T-cell (primary cell): ENCODE data around the gene PLIN5. TPM values are rescaled to one million over a fixed set of nuclear protein-coding genes. Genes with fewer than 3 reads are reported as not detected.

Source experiments
- ATAC-seq, 4 experiments: fragments of 200-7000 bp in 3 of 4; fragments of 150-1000 bp in 1 of 4; cut with Tn5 transposase; replicated peaks in 1 of 4; 1 replicate in 3 of 4; 2 replicates in 1 of 4; pipeline ENCODE4 v1.10.0; 2021; ENCODE audit warnings: moderate library complexity in 3 of 4, mild to moderate bottlenecking in 2 of 4, moderate number of reproducible peaks in 1 of 4
- CTCF ChIA-PET, 2 donors: fragments of 300-600 bp; sonication (Branson Sonifier 250); formaldehyde crosslinking; loops; one replicate each; lab custom pipeline; 2022; ENCODE audit warnings: antibody characterized with exemption in 2 of 2; lab: Charles Lee
- POLR2A ChIA-PET, 2 donors: fragments of 300-600 bp; sonication (Branson Sonifier 250); formaldehyde crosslinking; loops; one replicate each; lab custom pipeline; 2022; ENCODE audit warnings: antibody characterized with exemption in 2 of 2; lab: Charles Lee
- DNase-seq, 35 experiments: peaks; one replicate each; pipeline versions ENCODE4 v3.0.0 to v3.0.0-alpha.2; 2013 to 2023
- H3K27ac ChIP-seq: one replicate; pipeline ENCODE4 v1.5.1; 2013; ENCODE audit warnings: low read length
- H3K27me3 ChIP-seq, 2 experiments: replicated peaks in 1 of 2; 1 replicate in 1 of 2; 2 replicates in 1 of 2; pipeline versions ENCODE4 v1.6.1 to v1.7.0; 2013; ENCODE audit warnings: low read length in 1 of 2, mixed read lengths in 1 of 2; ENCODE audit not compliant: control insufficient read depth in 2 of 2, insufficient read depth in 2 of 2; ENCODE audit errors: extremely low read depth in 1 of 2
- H3K36me3 ChIP-seq, 2 donors: 1 replicate in 1 of 2; 2 replicates in 1 of 2; pipeline versions ENCODE4 v1.6.1 to v1.7.0; 2013; ENCODE audit warnings: low read length in 1 of 2; ENCODE audit not compliant: control insufficient read depth in 2 of 2, insufficient read depth in 1 of 2; ENCODE audit errors: extremely low read depth in 1 of 2
- H3K4me1 ChIP-seq, 2 experiments: 1 replicate in 1 of 2; 2 replicates in 1 of 2; pipeline versions ENCODE4 v1.6.1 to v1.7.0; 2013; ENCODE audit warnings: low read length in 2 of 2, mixed read lengths in 1 of 2; ENCODE audit not compliant: insufficient read depth in 2 of 2, control insufficient read depth in 1 of 2; ENCODE audit errors: extremely low read depth in 1 of 2
- H3K4me3 ChIP-seq, 2 donors: 1 replicate in 1 of 2; 2 replicates in 1 of 2; pipeline versions ENCODE4 v1.5.1 to v1.7.0; 2013; ENCODE audit warnings: mild to moderate bottlenecking in 2 of 2, low read length in 1 of 2, moderate library complexity in 1 of 2; ENCODE audit not compliant: control insufficient read depth in 1 of 2; ENCODE audit errors: extremely low read depth in 1 of 2
- H3K9me3 ChIP-seq: 2 replicates; pipeline ENCODE4 v1.7.0; 2013
- H3K27ac Mint-ChIP-seq, 2 donors: one replicate each; pipeline ENCODE4 v1.8.0; 2020 to 2021; ENCODE audit warnings: mild to moderate bottlenecking in 2 of 2, mixed read lengths in 2 of 2
- H3K27me3 Mint-ChIP-seq, 2 donors: one replicate each; pipeline ENCODE4 v1.8.0; 2021 to 2022; ENCODE audit warnings: mixed read lengths in 2 of 2
- H3K36me3 Mint-ChIP-seq: one replicate; pipeline ENCODE4 v1.8.0; 2021; ENCODE audit warnings: mixed read lengths
- H3K4me1 Mint-ChIP-seq, 3 donors: one replicate each; pipeline ENCODE4 v1.8.0; 2020 to 2022; ENCODE audit warnings: mixed read lengths in 3 of 3, mild to moderate bottlenecking in 1 of 3
- H3K4me3 Mint-ChIP-seq, 3 donors: one replicate each; pipeline ENCODE4 v1.8.0; 2020 to 2022; ENCODE audit warnings: mild to moderate bottlenecking in 3 of 3, mixed read lengths in 3 of 3, moderate library complexity in 3 of 3
- H3K9me3 Mint-ChIP-seq, 3 donors: one replicate each; pipeline ENCODE4 v1.8.0; 2020 to 2022; ENCODE audit warnings: mixed read lengths in 3 of 3
- WGBS: methylation state at CpG from one replicate; pipeline ENCODE4 v1.1.5; 2013; ENCODE audit warnings: missing lambda C conversion rate; ENCODE audit not compliant: insufficient coverage; 5-methylcytosine and 5-hydroxymethylcytosine counted together
- total RNA-seq, 35 experiments: library from RNA in 6 of 35; stranded (reverse) in 6 of 35; fragments of 120-200 nt in 1 of 35; gene quantifications; one replicate each; pipeline versions ENCODE4 v1.2.1 to v1.2.4 and lab custom pipeline; 2013 to 2026

Gene PLIN5
- total RNA-seq, 5 donors from 2014 or later (not counting 1 experiment from before 2014, with no cell fraction given), result 0.14 to 2.3 (median 0.99) TPM

- H3K27me3 Mint-ChIP-seq, result no peaks in the 10 kb centered on the region
- ChIA-PET CTCF (no interaction called here), POLR2A (no interaction called here)
- H3K4me3 Mint-ChIP-seq, result no peak overlapping the region
- ATAC-seq (no peak), DNase-seq (no peak)
- H3K4me1 ChIP-seq, result no peaks in the 10 kb centered on the region
- H3K36me3 ChIP-seq, result peaks cover 35 to 72% of the 10 kb centered on the region in 2 donors
- no peak overlapping the region for H3K4me3 ChIP-seq
- H3K9me3 ChIP-seq, result no peaks in the 10 kb centered on the region
- H3K27ac Mint-ChIP-seq, result no peak overlapping the region
- no peaks in the 10 kb centered on the region for H3K27me3 ChIP-seq
- 97% methylated on average over 41 of the region's 61 CpGs for WGBS
- H3K4me1 Mint-ChIP-seq, result no peaks in the 10 kb centered on the region
- H3K9me3 Mint-ChIP-seq, result no peaks in the 10 kb centered on the region
- no peak overlapping the region for H3K27ac ChIP-seq
- H3K36me3 Mint-ChIP-seq, result peaks cover 14% of the 10 kb centered on the region
Observed at GRCh38 chr19:4493929-4494690, 40.9 kb downstream of the PLIN5 start.

- WGBS, result 94% methylated on average over 28 of the region's 41 CpGs
- H3K36me3 Mint-ChIP-seq, result peaks cover 14% of the 10 kb centered on the region
- DNase-seq, result no peak
- Histone ChIP-seq H3K27ac (no peak overlapping the region), H3K9me3 (no peaks in the 10 kb centered on the region), H3K4me3 (no peak overlapping the region), H3K4me1 (no peaks in the 10 kb centered on the region), H3K27me3 (no peaks in the 10 kb centered on the region), H3K36me3 (peaks cover 35 to 72% of the 10 kb centered on the region in 2 donors)
- no peaks in the 10 kb centered on the region for H3K4me1 Mint-ChIP-seq
- ChIA-PET POLR2A (no interaction called here), CTCF (no interaction called here)
- ATAC-seq, result no peak
- H3K27ac Mint-ChIP-seq, result no peak overlapping the region
- no peak overlapping the region for H3K4me3 Mint-ChIP-seq
- no peaks in the 10 kb centered on the region for H3K9me3 Mint-ChIP-seq
- H3K27me3 Mint-ChIP-seq, result no peaks in the 10 kb centered on the region
Observed at GRCh38 chr19:4493104-4493928, 41.7 kb downstream of the PLIN5 start.

- Mint-ChIP-seq H3K4me3 (no peak overlapping the region), H3K4me1 (no peaks in the 10 kb centered on the region), H3K27ac (no peak overlapping the region), H3K9me3 (no peaks in the 10 kb centered on the region), H3K36me3 (peaks cover 15% of the 10 kb centered on the region), H3K27me3 (no peaks in the 10 kb centered on the region)
- ChIA-PET POLR2A (no interaction called here), CTCF (no interaction called here)
- DNase-seq, result no peak
- H3K27me3 ChIP-seq, result no peaks in the 10 kb centered on the region
- 100% methylated on average over 3 of the region's 3 CpGs for WGBS
- H3K36me3 ChIP-seq, result peaks cover 35 to 67% of the 10 kb centered on the region in 2 donors
- no peaks in the 10 kb centered on the region for H3K4me1 ChIP-seq
- ATAC-seq, result no peak
- no peak overlapping the region for H3K27ac ChIP-seq
- H3K4me3 ChIP-seq, result no peak overlapping the region
- H3K9me3 ChIP-seq, result no peaks in the 10 kb centered on the region
Observed at GRCh38 chr19:4492337-4493103, 42.5 kb downstream of the PLIN5 start.

- WGBS, result 97% methylated on average over 15 of the region's 21 CpGs
- ATAC-seq (no peak), DNase-seq (no peak)
- H3K4me3 Mint-ChIP-seq, result no peak overlapping the region
- H3K4me3 ChIP-seq, result no peak overlapping the region
- H3K36me3 ChIP-seq, result peaks cover 34 to 66% of the 10 kb centered on the region in 2 donors
- H3K27ac ChIP-seq, result no peak overlapping the region
- no peaks in the 10 kb centered on the region for H3K27me3 Mint-ChIP-seq
- POLR2A ChIA-PET, result no interaction called here
- no peaks in the 10 kb centered on the region for H3K4me1 Mint-ChIP-seq
- no peaks in the 10 kb centered on the region for H3K27me3 ChIP-seq
- no peaks in the 10 kb centered on the region for H3K4me1 ChIP-seq
- H3K9me3 ChIP-seq, result no peaks in the 10 kb centered on the region
- H3K36me3 Mint-ChIP-seq, result peaks cover 22% of the 10 kb centered on the region
- CTCF ChIA-PET, result no interaction called here
- no peaks in the 10 kb centered on the region for H3K9me3 Mint-ChIP-seq
- no peak overlapping the region for H3K27ac Mint-ChIP-seq
Observed at GRCh38 chr19:4491446-4491845, 43.6 kb downstream of the PLIN5 start.

- no peaks in the 10 kb centered on the region for H3K27me3 ChIP-seq
- no peak for ATAC-seq
- ChIA-PET CTCF (no interaction called here), POLR2A (no interaction called here)
- no peak overlapping the region for H3K27ac ChIP-seq
- no peaks in the 10 kb centered on the region for H3K9me3 ChIP-seq
- Mint-ChIP-seq H3K4me3 (no peak overlapping the region), H3K27me3 (no peaks in the 10 kb centered on the region), H3K27ac (no peak overlapping the region), H3K9me3 (no peaks in the 10 kb centered on the region), H3K4me1 (peaks cover 0 to 2% (median 0%) of the 10 kb centered on the region in 3 donors), H3K36me3 (peaks cover 26% of the 10 kb centered on the region)
- H3K4me1 ChIP-seq, result no peaks in the 10 kb centered on the region
- peaks cover 17 to 44% of the 10 kb centered on the region in 2 donors for H3K36me3 ChIP-seq
- 96% methylated on average over 29 of the region's 29 CpGs for WGBS
- DNase-seq, result no peak
- H3K4me3 ChIP-seq, result no peak overlapping the region
Observed at GRCh38 chr19:4488496-4488895, 46.5 kb downstream of the PLIN5 start.

- H3K4me3 Mint-ChIP-seq, result no peak overlapping the region
- ATAC-seq (no peak), DNase-seq (no peak)
- peaks cover 27% of the 10 kb centered on the region for H3K36me3 Mint-ChIP-seq
- no peaks in the 10 kb centered on the region for H3K27me3 Mint-ChIP-seq
- POLR2A ChIA-PET, result no interaction called here
- H3K27me3 ChIP-seq, result no peaks in the 10 kb centered on the region
- H3K9me3 ChIP-seq, result no peaks in the 10 kb centered on the region
- CTCF ChIA-PET, result no interaction called here
- 100% methylated on average over 7 of the region's 11 CpGs for WGBS
- H3K4me1 ChIP-seq, result no peaks in the 10 kb centered on the region
- no peaks in the 10 kb centered on the region for H3K9me3 Mint-ChIP-seq
- no peak overlapping the region for H3K27ac ChIP-seq
- H3K4me1 Mint-ChIP-seq, result peaks cover 0 to 2% (median 0%) of the 10 kb centered on the region in 3 donors
- H3K36me3 ChIP-seq, result peaks cover 11 to 37% of the 10 kb centered on the region in 2 donors
- no peak overlapping the region for H3K27ac Mint-ChIP-seq
- H3K4me3 ChIP-seq, result no peak overlapping the region
Observed at GRCh38 chr19:4487572-4487971, 47.5 kb downstream of the PLIN5 start.
